ENCODE results near the gene SAPCD2.

Gene SAPCD2

GRCh38 chr9:137082222-137082924 lies 12.0 kb upstream of the SAPCD2 start:
- no peak for DNase-seq (ENCODE audit: low read depth)

- no peak for DNase-seq (ENCODE audit: low read depth)
Observed at GRCh38 chr9:137080260-137081122, 10.1 kb upstream of the SAPCD2 start.

GRCh38 chr9:137079401-137079787 lies 9.0 kb upstream of the SAPCD2 start:
- no peak for DNase-seq (ENCODE audit: low read depth)

- DNase-seq (ENCODE audit: low read depth), result no peak
Observed at GRCh38 chr9:137078701-137079400, 8.5 kb upstream of the SAPCD2 start.

GRCh38 chr9:137077758-137078693 lies 7.7 kb upstream of the SAPCD2 start:
- DNase-seq (ENCODE audit: low read depth), result no peak

GRCh38 chr9:137077010-137077747 lies 6.8 kb upstream of the SAPCD2 start, which contains the start of gene UAP1L1:
UAP1L1 (plus strand) TSS chr9:137077517; CDS start chr9:137077533, 16 bp downstream.
- DNase-seq (ENCODE audit: low read depth), result peak; percentile 19

GRCh38 chr9:137076636-137077009 lies 6.3 kb upstream of the SAPCD2 start:
- DNase-seq (ENCODE audit: low read depth), result no peak

DNA sequence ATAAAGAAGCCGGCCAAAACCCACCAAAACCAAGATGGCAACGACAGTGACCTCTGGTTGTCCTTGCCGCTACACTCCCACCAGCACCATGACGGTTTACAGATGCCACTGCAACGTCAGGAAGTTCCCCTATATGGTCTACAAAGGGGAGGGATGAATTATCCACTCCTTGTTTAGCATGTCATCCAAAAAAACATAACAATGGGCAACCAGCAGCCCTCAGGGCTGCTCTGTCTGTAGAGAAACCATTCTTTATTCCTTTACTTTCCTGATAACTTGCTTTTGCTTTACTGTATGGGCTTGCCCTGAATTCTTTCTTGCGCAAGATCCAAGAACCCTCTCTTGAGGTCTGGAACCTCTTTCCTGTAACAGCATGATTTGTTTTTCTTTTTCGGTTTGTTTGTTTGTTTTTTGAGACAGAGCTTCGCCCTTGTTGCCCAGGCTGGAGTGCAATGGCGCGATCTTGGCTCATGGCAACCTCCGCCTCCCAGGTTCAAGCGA lies 5.0 kb upstream of the SAPCD2 start:
- DNase-seq (ENCODE audit: low read depth), result no peak

DNA sequence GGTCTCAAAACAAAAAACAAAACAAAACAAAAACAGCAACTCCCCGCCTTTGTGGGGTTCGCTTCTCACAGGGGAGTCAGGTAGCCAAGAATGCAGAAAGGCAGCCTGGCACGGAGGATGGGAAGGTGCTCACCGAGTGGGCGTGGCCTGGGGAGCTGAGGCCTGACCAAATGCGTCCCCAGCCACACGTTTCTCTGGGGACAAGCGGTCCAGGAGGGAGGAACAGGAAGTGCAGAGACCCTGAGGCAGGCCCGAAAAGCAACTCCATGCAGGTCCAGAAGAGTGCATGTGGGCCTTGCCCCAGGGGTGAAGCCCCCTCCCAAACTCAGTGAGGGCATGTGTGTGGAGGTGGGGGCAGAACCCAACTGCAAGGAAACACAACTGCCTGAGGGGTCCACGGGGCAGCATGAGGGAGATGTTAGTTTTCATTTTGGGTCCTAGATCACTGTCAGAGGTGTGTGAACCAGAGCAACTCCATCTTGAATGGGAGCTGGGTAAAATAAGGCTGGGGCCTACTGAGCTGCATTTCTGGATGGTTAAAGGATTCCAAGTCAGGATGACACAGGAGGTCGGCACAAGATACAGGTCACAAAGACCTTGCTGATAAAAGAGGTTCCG lies 4.4 kb upstream of the SAPCD2 start:
- no peak for DNase-seq (ENCODE audit: low read depth)

DNA sequence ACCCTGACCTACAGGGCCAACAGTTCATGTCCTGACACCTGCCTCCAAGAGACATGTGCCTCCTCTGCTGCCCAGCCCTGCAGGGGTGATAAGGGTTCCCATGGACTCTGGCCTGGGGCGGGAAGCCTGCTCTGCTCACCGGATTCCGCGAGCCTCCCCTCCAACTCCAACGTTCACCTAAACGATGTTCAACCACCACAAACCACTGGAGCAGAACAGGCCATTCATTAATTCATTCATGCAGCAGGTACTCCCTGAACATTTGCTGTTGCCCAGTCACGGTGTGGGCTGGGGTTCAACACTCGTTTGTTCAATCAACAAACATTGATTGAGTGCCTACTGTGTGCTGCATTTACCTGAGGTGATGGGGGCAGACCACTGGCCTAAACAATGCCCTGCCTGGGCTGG lies 3.6 kb upstream of the SAPCD2 start:
- DNase-seq (ENCODE audit: low read depth), result no peak

DNA sequence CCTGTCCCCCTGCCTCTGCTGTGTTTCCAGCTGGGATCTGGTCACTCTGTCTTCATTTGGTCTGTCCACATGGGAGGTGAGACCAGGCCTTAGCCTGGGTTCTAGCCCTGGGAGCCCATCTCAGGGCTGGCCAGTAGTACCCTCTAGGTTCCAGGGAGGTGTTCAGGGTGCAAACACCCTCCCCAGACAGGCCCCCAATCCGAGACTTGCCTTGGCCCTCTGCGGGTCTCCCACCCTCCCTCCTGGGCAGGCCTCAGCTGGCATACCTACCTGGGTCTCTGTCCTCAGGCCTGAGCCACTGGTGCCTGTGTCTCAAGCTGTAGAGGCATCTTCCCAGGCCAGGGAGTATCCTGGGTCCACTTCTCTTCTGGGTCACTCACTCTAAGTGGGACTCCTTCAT lies 925 bp upstream of the SAPCD2 start:
- DNase-seq (ENCODE audit: low read depth), result no peak

DNA sequence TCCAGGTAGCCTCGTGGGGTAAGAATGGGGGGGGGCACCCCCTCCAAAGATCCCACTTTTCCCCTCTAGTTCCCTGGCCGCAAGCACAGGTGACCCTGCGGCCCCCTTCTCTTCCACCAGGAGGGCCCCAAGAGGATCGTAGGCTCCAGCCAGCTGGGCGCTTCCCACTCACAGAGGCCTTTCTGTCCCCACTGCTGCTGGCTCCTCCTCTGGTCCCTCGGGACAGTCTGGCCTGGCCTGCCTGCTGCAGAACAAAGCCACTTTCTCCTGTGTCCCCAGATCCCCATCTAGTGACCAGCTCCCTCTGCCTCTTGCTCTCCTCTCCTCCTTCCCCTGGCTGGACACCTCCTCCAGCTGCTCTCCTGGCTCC lies 534 bp upstream of the SAPCD2 start:
- DNase-seq (ENCODE audit: low read depth), result no peak

GRCh38 chr9:137069508-137070091 lies 757 bp downstream of the SAPCD2 start:
- no peak for DNase-seq (ENCODE audit: low read depth)

DNA sequence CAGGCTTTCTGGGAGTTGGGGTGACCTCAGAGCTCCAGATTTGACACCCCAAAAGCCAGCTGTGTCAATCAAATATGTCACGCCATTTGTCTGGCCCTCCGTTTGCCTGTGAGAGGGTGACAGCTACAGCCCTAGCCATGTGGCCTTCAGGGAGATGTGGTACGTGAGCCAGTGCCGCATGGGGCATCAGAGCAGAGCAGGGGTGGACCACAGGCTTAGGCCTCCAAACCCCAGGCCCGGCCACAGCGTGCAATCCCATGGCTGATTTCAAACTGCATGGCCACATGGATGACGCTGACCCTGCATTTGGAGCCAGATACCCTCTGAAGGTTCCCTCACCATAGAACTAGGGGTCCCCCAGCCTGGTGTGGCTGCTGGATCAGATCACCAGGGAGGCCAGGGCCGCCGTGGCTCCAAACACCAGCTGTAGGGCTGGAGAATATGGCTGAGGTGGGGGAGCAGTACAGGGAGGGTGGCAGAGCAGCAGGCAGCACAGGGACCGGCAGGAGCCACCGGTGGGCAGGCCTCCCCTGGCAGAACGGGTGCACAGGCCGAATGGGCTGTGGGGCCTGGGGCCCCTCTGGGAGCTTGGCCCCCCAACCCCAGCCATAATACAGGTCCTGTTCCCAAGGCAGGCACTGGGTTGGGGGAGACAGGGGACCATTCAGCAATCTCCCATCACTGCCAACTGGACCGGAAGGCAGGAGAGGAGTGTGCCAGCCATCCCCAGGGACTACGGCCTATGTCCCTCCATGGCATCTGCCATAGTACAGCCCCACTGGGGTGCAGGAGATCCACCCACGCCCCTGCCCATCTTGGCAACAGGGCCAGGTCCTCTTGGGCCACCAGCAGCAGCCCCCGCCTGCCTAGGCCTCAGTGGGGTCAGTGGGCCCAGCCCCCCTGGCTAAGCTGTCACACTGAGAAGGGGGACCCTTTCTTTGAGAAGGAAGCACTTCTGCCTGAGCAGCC lies 1.5 kb downstream of the SAPCD2 start:
- DNase-seq (ENCODE audit: low read depth), result no peak

GRCh38 chr9:137067860-137068538 lies 2.4 kb downstream of the SAPCD2 start:
- DNase-seq (ENCODE audit: low read depth), result peak; percentile 71

GRCh38 chr9:137066096-137066861 lies 4.1 kb downstream of the SAPCD2 start:
- DNase-seq (ENCODE audit: low read depth), result no peak

DNA sequence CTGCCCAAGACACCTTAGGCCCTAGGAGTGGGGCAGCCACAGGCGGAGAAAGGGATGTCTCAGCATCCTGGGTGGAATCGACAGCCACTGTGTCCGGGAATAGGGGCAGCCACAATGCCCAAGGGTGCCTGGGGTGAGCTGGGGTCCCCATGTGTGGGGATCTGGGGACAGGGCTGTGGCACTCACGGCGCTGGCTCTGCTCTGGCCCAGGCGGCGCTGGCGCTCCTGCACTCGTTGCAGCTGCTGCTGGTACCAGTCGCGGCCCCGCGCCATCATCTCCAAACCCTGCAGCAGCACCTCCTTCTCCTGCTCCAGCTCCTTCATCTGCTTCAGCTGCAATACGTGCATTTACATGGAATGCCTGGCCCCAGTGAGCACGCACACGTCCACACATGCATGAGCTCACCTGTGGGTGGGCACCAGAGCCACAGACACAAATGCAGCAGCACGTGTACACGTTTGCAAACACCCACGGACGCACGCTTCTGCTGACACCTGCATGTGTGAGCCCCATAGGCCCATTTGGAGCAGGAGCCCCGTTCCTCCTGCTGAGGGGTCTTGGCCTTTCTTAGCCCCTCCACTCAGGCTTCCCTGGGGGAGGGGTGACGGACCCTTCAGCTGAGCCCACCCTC lies 4.9 kb downstream of the SAPCD2 start:
- no peak for DNase-seq (ENCODE audit: low read depth)

Measured in activated T-helper 1 cell treated with Interleukin-2 at 50 U/mL for 16 hours (primary cell).